H1 (cell line): ENCODE data around the gene BYSL. TPM values are rescaled to one million over a fixed set of nuclear protein-coding genes. Genes with fewer than 3 reads are reported as not detected.

Experiments used
- CTCF ChIA-PET: fragments of 300-600 bp; sonication (Branson Sonifier 250); formaldehyde crosslinking; loops from one replicate; lab custom pipeline; 2021; ENCODE audit not compliant: partially characterized antibody; lab: Charles Lee
- POLR2A ChIA-PET: fragments of 300-600 bp; sonication (Branson Sonifier 250); formaldehyde crosslinking; loops from one replicate; lab custom pipeline; 2021; ENCODE audit warnings: inconsistent platforms; ENCODE audit not compliant: partially characterized antibody; lab: Charles Lee
- DNase-seq, 2 experiments: peaks; one replicate each; pipeline versions ENCODE4 v3.0.0 to v3.0.0-alpha.2; 2010 to 2022; ENCODE audit warnings: low spot score in 2 of 2, low read depth in 1 of 2, mixed read lengths in 1 of 2
- FAIRE-seq: peaks from 2 replicates; lab custom pipeline; 2011; peaks lifted over from hg19 to GRCh38; lab: Jason Lieb, UNC
- H2AFZ ChIP-seq: 2 replicates; pipeline ENCODE4 v1.8.1; 2012; ENCODE audit warnings: low read length, inconsistent platforms
- H2AK5ac ChIP-seq: 2 replicates; pipeline ENCODE4 v1.6.1; 2013; ENCODE audit warnings: low read depth, low read length
- H2BK120ac ChIP-seq: replicated peaks from 2 replicates; pipeline ENCODE3; 2013; ENCODE audit warnings: low read depth, low read length, inconsistent platforms
- H2BK12ac ChIP-seq: 2 replicates; pipeline ENCODE4 v1.6.1; 2013; ENCODE audit warnings: low read depth, low read length
- H2BK15ac ChIP-seq: 2 replicates; pipeline ENCODE4 v1.6.1; 2013; ENCODE audit warnings: low read length
- H2BK20ac ChIP-seq: 2 replicates; pipeline ENCODE4 v1.6.1; 2013; ENCODE audit warnings: low read length
- H2BK5ac ChIP-seq: 2 replicates; pipeline ENCODE4 v1.6.1; 2013; ENCODE audit warnings: low read depth, low read length
- H3K14ac ChIP-seq: 2 replicates; pipeline ENCODE4 v1.6.1; 2013; ENCODE audit warnings: inconsistent platforms; ENCODE audit not compliant: insufficient read length
- H3K18ac ChIP-seq: 2 replicates; pipeline ENCODE4 v1.6.1; 2013; ENCODE audit warnings: low read length; ENCODE audit errors: extremely low read depth
- H3K23ac ChIP-seq: 2 replicates; pipeline ENCODE4 v1.6.1; 2013; ENCODE audit warnings: inconsistent platforms; ENCODE audit not compliant: insufficient read length
- H3K23me2 ChIP-seq: 2 replicates; pipeline ENCODE4 v1.6.1; 2013; ENCODE audit warnings: low read depth, low read length
- H3K27ac ChIP-seq: 2 replicates; pipeline ENCODE4 v1.6.1; 2011; ENCODE audit warnings: low read depth, low read length, inconsistent platforms
- H3K27me3 ChIP-seq, 4 experiments: replicated peaks in 1 of 4; 1 replicate in 1 of 4; 2 replicates in 3 of 4; pipeline versions ENCODE4 v1.6.1 to v1.8.1; 2011 to 2013; ENCODE audit warnings: low read length in 3 of 4, mild to moderate bottlenecking in 3 of 4, inconsistent platforms in 2 of 4, mixed read lengths in 2 of 4, moderate library complexity in 1 of 4; ENCODE audit not compliant: control insufficient read depth in 3 of 4, insufficient read depth in 3 of 4; ENCODE audit errors: extremely low read depth in 1 of 4
- H3K36me3 ChIP-seq, 4 experiments: 2 replicates each; pipeline versions ENCODE4 v1.6.1 to v1.8.1; 2011 to 2013; ENCODE audit warnings: mild to moderate bottlenecking in 4 of 4, low read length in 3 of 4, moderate library complexity in 2 of 4, control low read depth in 1 of 4, inconsistent platforms in 1 of 4; ENCODE audit not compliant: insufficient read depth in 4 of 4, control insufficient read depth in 2 of 4
- H3K4ac ChIP-seq: replicated peaks from 2 replicates; pipeline ENCODE3; 2013; ENCODE audit warnings: low read length, low read depth, mixed read lengths, inconsistent platforms; ENCODE audit not compliant: insufficient read length
- H3K4me1 ChIP-seq, 4 experiments: replicated peaks in 1 of 4; 1 replicate in 1 of 4; 2 replicates in 3 of 4; pipeline versions ENCODE4 v1.6.1 to v1.8.1; 2011 to 2013; ENCODE audit warnings: low read length in 3 of 4, inconsistent platforms in 2 of 4, mixed read lengths in 1 of 4; ENCODE audit not compliant: insufficient read depth in 4 of 4, control insufficient read depth in 3 of 4
- H3K4me2 ChIP-seq, 2 experiments: 2 replicates each; pipeline versions ENCODE4 v1.6.1 to v1.8.1; 2011 to 2013; ENCODE audit warnings: low read depth in 2 of 2, low read length in 2 of 2, control low read depth in 1 of 2, inconsistent platforms in 1 of 2, mild to moderate bottlenecking in 1 of 2; ENCODE audit not compliant: insufficient read depth in 1 of 2
- H3K4me3 ChIP-seq, 4 experiments: fragments of 200-600, 300-600 bp in 1 of 4; sonication (generic), shearing (Covaris generic), sonication (Bioruptor Twin) in 1 of 4; 2 replicates each; pipeline versions ENCODE4 v1.5.1 to v1.8.1; 2011 to 2016; ENCODE audit warnings: low read length in 4 of 4, low read depth in 3 of 4, control low read depth in 2 of 4, inconsistent platforms in 2 of 4, mild to moderate bottlenecking in 2 of 4, mixed read lengths in 1 of 4, moderate library complexity in 1 of 4; ENCODE audit not compliant: insufficient read depth in 2 of 4; ENCODE audit errors: extremely low read depth in 1 of 4
- H3K56ac ChIP-seq: replicated peaks from 2 replicates; pipeline ENCODE3; 2013; ENCODE audit warnings: low read depth, mild to moderate bottlenecking, mixed read lengths, low read length, inconsistent platforms; ENCODE audit not compliant: insufficient read length
- H3K79me1 ChIP-seq: 2 replicates; pipeline ENCODE4 v1.6.1; 2013; ENCODE audit warnings: low read depth, low read length, control low read depth
- H3K79me2 ChIP-seq, 2 experiments: 2 replicates each; pipeline versions ENCODE4 v1.6.1 to v1.8.1; 2012 to 2013; ENCODE audit warnings: low read length in 2 of 2, mild to moderate bottlenecking in 2 of 2, inconsistent platforms in 1 of 2; ENCODE audit not compliant: insufficient read depth in 2 of 2, control insufficient read depth in 1 of 2
- H3K9ac ChIP-seq, 4 experiments: replicated peaks in 1 of 4; 1 replicate in 1 of 4; 2 replicates in 3 of 4; pipeline versions ENCODE4 v1.6.1 to v1.8.1; 2011 to 2013; ENCODE audit warnings: low read depth in 3 of 4, low read length in 3 of 4, control low read depth in 2 of 4, mild to moderate bottlenecking in 2 of 4, moderate library complexity in 2 of 4, inconsistent platforms in 1 of 4; ENCODE audit errors: extremely low read depth in 1 of 4
- H3K9me3 ChIP-seq, 2 experiments: 2 replicates each; pipeline versions ENCODE4 v1.6.1 to v1.8.1; 2012 to 2013; ENCODE audit warnings: mild to moderate bottlenecking in 2 of 2, moderate library complexity in 2 of 2, control low read depth in 1 of 2, inconsistent platforms in 1 of 2, low read depth in 1 of 2, low read length in 1 of 2, mixed read lengths in 1 of 2; ENCODE audit not compliant: insufficient read depth in 2 of 2
- H4K20me1 ChIP-seq, 2 experiments: replicated peaks in 1 of 2; 2 replicates each; pipeline versions ENCODE3 to v1.8.1; 2011 to 2013; ENCODE audit warnings: inconsistent platforms in 2 of 2, low read length in 2 of 2, mild to moderate bottlenecking in 1 of 2; ENCODE audit not compliant: insufficient read depth in 2 of 2, control insufficient read depth in 1 of 2
- H4K5ac ChIP-seq: 2 replicates; pipeline ENCODE4 v1.6.1; 2013; ENCODE audit warnings: low read length, low read depth, mixed read lengths, inconsistent platforms; ENCODE audit not compliant: insufficient read length
- H4K8ac ChIP-seq: 2 replicates; pipeline ENCODE4 v1.8.0; 2013; ENCODE audit warnings: mild to moderate bottlenecking, moderate library complexity, low read length, inconsistent platforms; ENCODE audit not compliant: insufficient read depth; ENCODE audit errors: extremely low read depth
- H4K91ac ChIP-seq: replicated peaks from 2 replicates; pipeline ENCODE3; 2013; ENCODE audit warnings: low read length, mixed read lengths, inconsistent platforms; ENCODE audit not compliant: insufficient read length
- FOSL1 ChIP-seq: IDR thresholded peaks from 2 replicates; pipeline ENCODE4 v1.6.1; 2011; ENCODE audit warnings: mild to moderate bottlenecking, low read depth, low read length, moderate library complexity; ENCODE audit not compliant: insufficient read depth
- MAX ChIP-seq: IDR thresholded peaks from 2 replicates; pipeline ENCODE4 v1.6.1; 2012; ENCODE audit warnings: inconsistent platforms
- NANOG ChIP-seq: IDR thresholded peaks from 2 replicates; pipeline ENCODE4 v1.6.1; 2011; ENCODE audit warnings: low read length, low read depth, mild to moderate bottlenecking, inconsistent platforms; ENCODE audit not compliant: insufficient read depth, poor library complexity, severe bottlenecking
- SAP30 ChIP-seq: fragments of 300-600 bp; sonication (generic); IDR thresholded peaks from 2 replicates; pipeline ENCODE4 v1.7.1; 2012; ENCODE audit warnings: low read length, moderate library complexity, mild to moderate bottlenecking, inconsistent platforms; ENCODE audit not compliant: insufficient read depth, insufficient replicate concordance
- SIN3A ChIP-seq, 2 experiments: IDR thresholded peaks in 1 of 2; conservative IDR thresholded peaks in 1 of 2; 2 replicates each; pipeline ENCODE4 v1.6.1; 2011 to 2012; ENCODE audit warnings: low read length in 2 of 2, improper control_type of control experiment in 1 of 2, low read depth in 1 of 2, mild to moderate bottlenecking in 1 of 2
- SRF ChIP-seq: IDR thresholded peaks from 2 replicates; pipeline ENCODE4 v1.6.1; 2011; ENCODE audit warnings: mild to moderate bottlenecking, low read depth, low read length, moderate library complexity
- SUZ12 ChIP-seq: fragments of 200-600 bp; sonication (generic); IDR thresholded peaks from 2 replicates; pipeline ENCODE4 v1.6.1; 2012; ENCODE audit warnings: mild to moderate bottlenecking, inconsistent platforms, low read length, moderate library complexity, mixed read lengths
- TAF1 ChIP-seq: IDR thresholded peaks from 2 replicates; pipeline ENCODE4 v1.6.1; 2011; ENCODE audit warnings: mild to moderate bottlenecking, low read depth, low read length
- WGBS, 2 experiments: shearing (Covaris generic) in 1 of 2; methylation state at CpG; one replicate each; pipeline versions ENCODE4 v1.1.6 to v1.1.7; 2013 to 2015; ENCODE audit warnings: low lambda C conversion rate in 2 of 2, mixed read lengths in 2 of 2, inconsistent platforms in 1 of 2, low coverage in 1 of 2, missing lambda C conversion rate in 1 of 2; ENCODE audit not compliant: insufficient replicate concordance in 2 of 2, insufficient coverage in 1 of 2, insufficient read length in 1 of 2; ENCODE audit errors: extremely low coverage in 1 of 2, missing lambda C conversion rate in 1 of 2; 5-methylcytosine and 5-hydroxymethylcytosine counted together
- polyA plus RNA-seq, 7 experiments: library from polyadenylated mRNA; depleted of rRNA in 3 of 7; stranded (reverse) in 5 of 7; unstranded in 2 of 7; fragments of >200 nt in 5 of 7; fragments of 200-250 nt in 2 of 7; gene quantifications; 1 replicate in 5 of 7; 2 replicates in 1 of 7; 4 replicates in 1 of 7; pipeline versions ENCODE4 v1.2.1 to v1.2.3, GENCODE V29; 2011 to 2013; ENCODE audit warnings: missing spikeins in 2 of 7, mixed read lengths in 2 of 7
- total RNA-seq: library from RNA; stranded (reverse); fragmentation: NEBNext Ultra II Directional; extraction: Animal tissue kit (Norgen Biotek cat#: 25700); gene quantifications from 2 replicates; pipeline ENCODE4 v1.2.1, GENCODE V29; 2021

Gene BYSL
- total and polyA plus RNA-seq, 2 of the 8 experiments (the other 6 are each of a cell fraction or from before 2014, with no cell fraction given), result 37.3 to 49.2 TPM

GRCh38 chr6:41939848-41940758 is 18.8 kb downstream of the BYSL start:
- POLR2A ChIA-PET, result interaction anchor here (1.0 to 16.6 kb wide), 14 partner anchors 9 to 105 kb away, joined by 3 to 235 read pairs (median 6); partner anchors contain the start of genes BYSL, MED20, TAF8 and USP49
- TF ChIP-seq TAF1, result no peak
- TF ChIP-seq SRF, result no peak
- peak; percentile 11 for TF ChIP-seq SAP30
- TF ChIP-seq MAX, result peak; percentile 50
- no peak for TF ChIP-seq NANOG
- TF ChIP-seq SIN3A (conservative IDR thresholded peaks at IDR 0.05 in 1 of 2, IDR thresholded peaks at IDR 0.05 in 1 of 2; ENCODE audit: low read depth in 1 of 2, low read length in 2 of 2), result 0 out of 4 replicates have a peak, but pooled peaks of 1 of the 2 experiments have one; percentile 3
- TF ChIP-seq FOSL1, result no peak
- TF ChIP-seq SUZ12, result no peak

More at GRCh38 chr6:41939848-41940758, 18.8 kb downstream of the BYSL start:
- Histone ChIP-seq H3K36me3 (peaks cover 0 to 9% (median under 1%) of the 10 kb centered on the region in 4 experiments; a peak in 3 of 8 replicates), H3K27ac (no peak overlapping the region), H3K79me1 (peaks cover 2% of the 10 kb centered on the region; the same call in 1 of the 2 replicates), H2AFZ (0 out of 2 replicates have a peak overlapping the region, but pooled peaks have one; percentile 15), H3K23ac (no peak overlapping the region), H4K8ac (no peak overlapping the region; the same call in 1 of the 2 replicates), H3K4me3 (peak overlapping the region; percentile 69 to 91 (median 84)), H3K4me1 (peaks cover 6 to 31% (median 23%) of the 10 kb centered on the region in 4 experiments), H4K91ac (peak overlapping the region; percentile 82), H2BK20ac (peak overlapping the region; percentile 75; the same call in 1 of the 2 replicates), H4K5ac (no peak overlapping the region), H3K79me2 (peaks cover 0 to 10% of the 10 kb centered on the region in 2 experiments; a peak in 1 of 4 replicates), H3K9me3 (no peaks in the 10 kb centered on the region), H2BK15ac (peak overlapping the region; percentile 88; the same call in 1 of the 2 replicates), H3K4me2 (peak overlapping the region; percentile 98 to 99), H2BK120ac (peak overlapping the region; percentile 16), H4K20me1 (no peaks in the 10 kb centered on the region), H3K4ac (peak overlapping the region; percentile 45), H3K23me2 (peaks cover 17% of the 10 kb centered on the region), H2AK5ac (peak overlapping the region; percentile 70; the same call in 1 of the 2 replicates), H3K18ac (peak overlapping the region; percentile 73), H2BK5ac (peak overlapping the region; percentile 63; the same call in 1 of the 2 replicates), H2BK12ac (peak overlapping the region; percentile 99), H3K27me3 (no peaks in the 10 kb centered on the region), H3K9ac (peak overlapping the region in 1 of 4 experiments; percentile 35; a peak in 1 of 7 replicates), H3K14ac (no peak overlapping the region), H3K56ac (peak overlapping the region; percentile 23)
- no peak for FAIRE-seq
- WGBS, 2 experiments, result 6% methylated on average over 26 of the region's 27 CpGs; no CpG with 5 or more reads in 1 of the 2 experiments
- CTCF ChIA-PET, result interaction anchor here (0.6 to 13.7 kb wide), 22 partner anchors 13 to 607 kb away, joined by 3 to 219 read pairs (median 4); partner anchors contain the start of genes BYSL, MED20, NCR2 and TAF8
- DNase-seq, result peak in 1 of 2 experiments; percentile 63
